ENCODE data around the gene CLSTN2. TPM values are rescaled to one million over a fixed set of nuclear protein-coding genes. Genes with fewer than 3 reads are reported as not detected.

Gene CLSTN2
- total RNA-seq, 1 experiment from 2014 or later, result 0.68 TPM

DNA sequence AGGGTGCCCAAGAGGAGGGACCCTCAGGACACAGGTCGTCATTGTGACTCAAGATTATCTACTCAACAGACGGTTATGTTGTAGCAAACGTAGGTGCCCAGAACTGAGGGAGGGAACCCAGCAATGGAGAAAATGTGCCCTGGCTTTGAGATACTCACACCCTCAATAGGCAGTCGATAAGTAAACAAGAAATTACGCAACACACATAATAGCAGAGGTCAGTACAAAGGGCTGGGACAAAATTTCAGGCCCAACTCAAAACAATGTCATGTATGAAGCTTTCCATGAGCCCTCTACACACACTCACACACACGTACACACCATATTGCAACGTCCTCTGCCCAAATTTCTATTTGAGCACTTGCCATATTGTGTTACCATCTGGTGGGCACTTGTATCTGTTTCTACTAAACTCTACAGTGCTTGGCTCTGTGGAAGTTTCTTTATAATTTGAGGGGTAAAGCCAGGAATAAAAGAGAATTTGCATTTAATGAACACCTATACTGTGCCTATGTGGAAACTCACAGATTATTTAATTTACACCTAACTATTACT lies 628.3 kb downstream of the CLSTN2 start:
- H4K5ac ChIP-seq (ENCODE audit: insufficient read length, low read depth, low read length), result no peak overlapping the region
- H3K4me3 Mint-ChIP-seq, result no peak overlapping the region
- no peaks in the 10 kb centered on the region for H3K79me1 ChIP-seq (ENCODE audit: insufficient read depth, low read depth, low read length, poor library complexity, severe bottlenecking)
- no peak overlapping the region for H3T11ph ChIP-seq (ENCODE audit: low read length)
- H3K56ac ChIP-seq (ENCODE audit: insufficient read length, low read depth, low read length), result no peak overlapping the region
- no peak overlapping the region for H2AK5ac ChIP-seq (ENCODE audit: insufficient read length, low read length)
- H4K91ac ChIP-seq (ENCODE audit: insufficient read length, low read depth, low read length), result no peak overlapping the region
- H3K27ac ChIP-seq (ENCODE audit: insufficient read length, low read depth, low read length), result no peak overlapping the region
- no peak overlapping the region for H3K27ac Mint-ChIP-seq
- H3K4me1 Mint-ChIP-seq, result no peaks in the 10 kb centered on the region
- TF ChIP-seq, protein P1, sequence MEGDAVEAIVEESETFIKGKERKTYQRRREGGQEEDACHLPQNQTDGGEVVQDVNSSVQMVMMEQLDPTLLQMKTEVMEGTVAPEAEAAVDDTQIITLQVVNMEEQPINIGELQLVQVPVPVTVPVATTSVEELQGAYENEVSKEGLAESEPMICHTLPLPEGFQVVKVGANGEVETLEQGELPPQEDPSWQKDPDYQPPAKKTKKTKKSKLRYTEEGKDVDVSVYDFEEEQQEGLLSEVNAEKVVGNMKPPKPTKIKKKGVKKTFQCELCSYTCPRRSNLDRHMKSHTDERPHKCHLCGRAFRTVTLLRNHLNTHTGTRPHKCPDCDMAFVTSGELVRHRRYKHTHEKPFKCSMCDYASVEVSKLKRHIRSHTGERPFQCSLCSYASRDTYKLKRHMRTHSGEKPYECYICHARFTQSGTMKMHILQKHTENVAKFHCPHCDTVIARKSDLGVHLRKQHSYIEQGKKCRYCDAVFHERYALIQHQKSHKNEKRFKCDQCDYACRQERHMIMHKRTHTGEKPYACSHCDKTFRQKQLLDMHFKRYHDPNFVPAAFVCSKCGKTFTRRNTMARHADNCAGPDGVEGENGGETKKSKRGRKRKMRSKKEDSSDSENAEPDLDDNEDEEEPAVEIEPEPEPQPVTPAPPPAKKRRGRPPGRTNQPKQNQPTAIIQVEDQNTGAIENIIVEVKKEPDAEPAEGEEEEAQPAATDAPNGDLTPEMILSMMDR (conservative IDR thresholded peaks at IDR 0.05), result no peak
- H2BK20ac ChIP-seq (ENCODE audit: low read depth, low read length, poor library complexity, severe bottlenecking), result no peak overlapping the region
- no peaks in the 10 kb centered on the region for H3K9me3 ChIP-seq (ENCODE audit: control insufficient read depth, low read depth, low read length)
- H3K4me1 ChIP-seq (ENCODE audit: insufficient read depth, low read length), result no peaks in the 10 kb centered on the region
- no peaks in the 10 kb centered on the region for H3K79me2 ChIP-seq (ENCODE audit: insufficient read depth, low read length)
- no peak overlapping the region for H2AFZ ChIP-seq (ENCODE audit: low read length)
- H3K18ac ChIP-seq (ENCODE audit: insufficient read length, low read depth, low read length), result no peak overlapping the region
- no peaks in the 10 kb centered on the region for H3K27me3 ChIP-seq (ENCODE audit: insufficient read depth, low read length)
- H4K8ac ChIP-seq (replicated peaks; ENCODE audit: insufficient read length, low read depth, low read length), result no peak overlapping the region
- no peak overlapping the region for H2BK120ac ChIP-seq (ENCODE audit: low read depth, low read length, poor library complexity, severe bottlenecking)
- H3K14ac ChIP-seq (ENCODE audit: insufficient read depth, low read length), result no peak overlapping the region
- no peak overlapping the region for H3K4me2 ChIP-seq (ENCODE audit: insufficient read depth, insufficient read length, low read length)
- H3K4ac ChIP-seq (ENCODE audit: low read depth, low read length), result no peak overlapping the region
- H2BK15ac ChIP-seq (ENCODE audit: low read depth, low read length), result no peak overlapping the region
- no peaks in the 10 kb centered on the region for H3K9me3 Mint-ChIP-seq
- no peaks in the 10 kb centered on the region for H4K20me1 ChIP-seq (ENCODE audit: control insufficient read depth, insufficient read depth, insufficient read length)
- WGBS (ENCODE audit: extremely low coverage, insufficient read length, low lambda C conversion rate), result no CpG with 5 or more reads among the region's 7 CpGs
- H3K36me3 Mint-ChIP-seq (ENCODE audit: insufficient read depth in 1 of 3, low read depth in 3 of 3), result no peaks in the 10 kb centered on the region; a peak in 1 of 7 replicates
- H2BK5ac ChIP-seq (ENCODE audit: insufficient read length, low read length), result no peak overlapping the region
- no peak overlapping the region for H2BK12ac ChIP-seq (ENCODE audit: insufficient read length, low read depth, low read length)
- no peak overlapping the region for H3K23ac ChIP-seq (ENCODE audit: insufficient read length, low read depth, low read length)
- no peak for DNase-seq
- no peaks in the 10 kb centered on the region for H3K23me2 ChIP-seq (ENCODE audit: insufficient read length, low read depth, low read length, poor library complexity, severe bottlenecking)
- no peak overlapping the region for H3K9ac ChIP-seq (ENCODE audit: extremely low read depth, insufficient read length, low read length)
- H3K27me3 Mint-ChIP-seq (ENCODE audit: low read depth), result peaks cover 2% of the 10 kb centered on the region

Data from H9 (cell line).